ENCODE results near the gene GCLC.
"Not testable (repeated sequence)": the region's sequence is repeated elsewhere in the genome, so short reads cannot be mapped to it uniquely, and the experiment has no call there.

GCLC gene

DNA sequence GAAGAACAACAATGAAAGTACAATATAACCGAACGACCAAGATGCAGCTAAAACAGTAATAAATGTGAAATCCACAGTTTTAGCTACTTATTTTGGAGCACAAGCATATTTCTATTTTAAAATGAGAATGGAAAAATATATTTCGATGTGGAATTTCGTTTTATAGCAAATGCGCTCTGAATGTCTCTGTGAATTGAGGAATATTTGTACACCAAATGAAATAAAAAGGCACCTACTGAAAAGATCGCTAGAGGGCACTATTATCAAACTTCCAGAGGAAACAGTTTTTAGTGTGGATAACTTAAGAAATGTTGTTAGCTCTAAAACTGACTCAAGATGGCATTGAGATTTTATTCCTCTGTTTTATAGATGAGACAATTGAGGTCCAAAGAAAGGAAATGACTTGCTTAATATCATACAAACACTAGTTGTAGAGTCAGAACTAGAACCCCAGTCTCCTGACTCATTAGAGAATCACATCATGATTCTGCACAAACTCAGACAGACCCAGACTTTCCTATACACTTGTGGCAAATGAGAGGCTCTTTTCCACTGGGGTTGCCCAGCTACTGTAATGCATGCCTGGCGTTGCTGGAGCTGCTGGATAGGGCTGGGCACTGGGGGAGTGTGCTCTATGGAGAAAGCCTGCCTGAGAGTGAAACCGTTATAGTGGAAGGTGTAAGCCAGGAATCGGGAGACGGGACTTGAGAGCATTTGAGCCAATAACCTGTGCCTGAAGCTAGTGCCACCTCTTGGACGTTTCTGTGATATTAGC, 51.9 kb downstream of the GCLC start:
- DNase-seq (ENCODE audit: low read depth in 2 of 2), result peak; percentile 14 to 36

DNA sequence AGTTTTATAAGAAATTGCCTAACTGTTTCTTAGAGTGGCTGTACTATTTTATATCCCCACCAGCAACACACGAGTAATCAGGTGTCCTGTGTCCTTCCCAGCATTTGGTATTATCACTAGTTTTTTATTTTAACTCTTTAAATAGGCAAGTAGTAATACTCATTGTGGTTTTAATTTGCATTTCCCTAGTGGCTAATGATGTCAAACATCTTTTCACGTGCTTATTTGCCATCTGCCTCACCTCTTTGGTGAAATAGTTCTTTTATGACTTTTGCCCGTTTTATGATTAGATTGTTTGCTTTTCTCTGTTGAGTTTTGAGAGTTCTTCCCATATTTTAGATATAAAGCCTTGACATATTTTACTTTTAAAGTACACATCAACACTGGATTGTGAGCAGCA, 57.8 kb downstream of the GCLC start:
- no peak for DNase-seq (ENCODE audit: low read depth in 2 of 2)

DNA sequence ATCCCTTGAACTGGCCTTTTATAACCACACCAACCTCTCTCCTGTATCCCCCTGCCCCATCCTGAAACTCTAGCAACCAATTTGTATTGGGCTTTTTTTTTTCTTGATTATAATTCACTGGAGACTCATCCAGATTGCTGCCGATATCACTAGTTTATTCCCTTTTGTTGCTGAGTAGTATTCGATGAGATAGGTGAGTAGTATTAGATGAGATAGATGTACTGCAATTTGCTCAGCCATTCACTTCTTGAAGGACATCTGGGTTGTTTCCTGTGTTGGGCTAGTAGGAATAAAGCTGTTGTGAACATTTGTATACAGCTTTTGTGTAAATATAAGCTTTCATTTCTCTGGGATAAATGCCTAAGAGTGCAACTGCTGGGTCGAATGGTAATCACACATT, 58.2 kb downstream of the GCLC start:
- DNase-seq (ENCODE audit: low read depth in 2 of 2), result no peak

DNA sequence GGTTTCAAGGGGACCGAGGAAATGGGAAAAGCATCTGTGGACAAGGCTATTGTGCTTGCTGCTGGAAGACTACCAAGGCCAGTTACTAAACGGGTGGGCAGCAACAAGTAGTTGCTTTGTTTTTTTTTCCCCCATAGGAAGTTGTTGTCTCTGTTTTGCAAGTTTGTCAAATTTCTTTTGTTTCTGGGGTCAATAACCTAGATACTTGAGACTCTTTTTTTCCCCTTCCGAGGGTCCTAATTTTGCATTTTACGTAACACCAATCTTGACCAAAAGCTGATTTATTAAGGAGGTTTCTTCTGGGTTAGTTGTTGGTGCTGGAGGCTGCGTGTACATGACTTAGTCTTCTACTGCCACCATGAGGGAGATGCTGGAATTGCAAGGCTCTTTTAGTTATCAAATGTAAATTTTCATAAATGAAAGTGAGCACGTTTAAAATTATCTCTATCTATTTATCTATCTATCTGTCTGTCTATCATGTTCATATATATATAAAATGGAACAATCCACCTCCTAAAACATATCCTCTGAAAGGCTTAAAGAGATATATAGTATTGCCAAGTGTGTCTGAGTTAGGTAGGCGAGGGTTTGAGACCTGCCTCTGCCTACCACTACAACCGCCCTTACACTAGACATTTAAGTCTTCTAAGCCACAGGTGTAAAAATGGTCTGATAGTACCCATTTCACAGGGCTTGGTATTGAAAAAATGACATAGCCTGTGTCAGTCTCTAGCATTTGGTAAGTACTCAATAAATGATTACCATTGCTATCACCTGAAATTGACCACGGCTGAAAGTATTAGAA, 60.2 kb downstream of the GCLC start:
- DNase-seq (ENCODE audit: low read depth in 2 of 2), result no peak

DNA sequence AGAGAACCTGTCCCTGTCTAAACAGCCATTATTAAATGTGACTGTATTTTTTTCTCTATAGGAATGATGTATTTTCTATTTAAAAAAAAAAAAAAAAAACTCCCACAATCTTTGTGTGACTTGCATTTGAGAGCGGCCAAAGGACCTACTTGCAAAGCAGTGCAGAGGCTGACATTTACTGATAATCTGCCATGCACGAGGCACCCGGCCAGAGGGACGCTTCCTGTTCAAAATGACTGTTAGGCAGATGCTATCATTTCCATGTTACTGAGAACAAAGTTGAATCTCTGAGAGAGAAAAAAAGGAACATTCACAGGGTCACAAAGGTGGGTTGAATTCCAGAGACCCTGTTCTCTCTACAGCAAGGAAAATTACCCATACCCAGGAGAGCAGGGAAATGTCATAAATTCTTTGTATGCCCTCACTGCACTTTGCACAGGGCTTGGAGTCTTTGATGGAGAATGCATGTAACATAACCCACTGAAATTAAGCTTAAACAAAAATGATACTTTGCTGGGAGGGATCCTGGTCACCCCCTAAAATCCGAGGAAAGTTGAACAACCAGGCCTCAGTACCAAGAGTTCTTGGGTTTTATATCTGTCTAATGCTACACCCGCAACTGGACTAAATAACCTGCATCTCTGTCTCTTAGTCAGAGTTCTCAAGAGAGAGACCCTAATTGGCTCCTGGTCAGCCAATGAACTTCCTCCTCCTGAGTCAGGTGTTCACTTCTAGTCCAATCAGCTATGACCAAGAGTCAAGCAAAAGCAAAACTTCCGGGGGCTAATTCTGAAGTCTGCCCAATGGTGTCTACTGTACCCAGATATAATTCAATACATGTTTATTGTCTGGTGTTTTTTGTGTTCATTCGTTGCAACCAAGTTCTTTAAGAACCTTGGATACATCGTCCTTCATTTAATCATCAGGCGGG, 61.2 kb downstream of the GCLC start:
- DNase-seq (ENCODE audit: low read depth in 2 of 2), result no peak

DNA sequence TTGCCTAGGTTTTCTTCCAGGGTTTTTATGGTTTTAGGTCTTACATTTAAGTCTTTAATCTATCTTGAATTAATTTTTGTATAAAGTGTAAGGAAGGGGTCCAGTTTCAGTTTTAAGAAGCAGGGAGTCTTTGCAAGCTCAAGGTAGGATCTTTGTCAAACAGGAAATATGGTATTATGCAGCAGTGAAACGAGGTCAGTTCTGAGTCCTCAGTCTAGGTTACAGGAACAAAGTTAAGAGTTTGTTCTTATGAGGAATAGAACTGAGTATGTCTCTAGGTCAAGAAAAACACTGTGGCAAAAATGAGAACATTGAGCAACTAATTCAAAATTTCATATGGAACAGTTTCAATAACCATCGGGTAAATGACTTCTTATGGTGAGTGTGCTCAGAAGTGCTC, 63.6 kb downstream of the GCLC start:
- DNase-seq (ENCODE audit: low read depth in 2 of 2), result no peak

DNA sequence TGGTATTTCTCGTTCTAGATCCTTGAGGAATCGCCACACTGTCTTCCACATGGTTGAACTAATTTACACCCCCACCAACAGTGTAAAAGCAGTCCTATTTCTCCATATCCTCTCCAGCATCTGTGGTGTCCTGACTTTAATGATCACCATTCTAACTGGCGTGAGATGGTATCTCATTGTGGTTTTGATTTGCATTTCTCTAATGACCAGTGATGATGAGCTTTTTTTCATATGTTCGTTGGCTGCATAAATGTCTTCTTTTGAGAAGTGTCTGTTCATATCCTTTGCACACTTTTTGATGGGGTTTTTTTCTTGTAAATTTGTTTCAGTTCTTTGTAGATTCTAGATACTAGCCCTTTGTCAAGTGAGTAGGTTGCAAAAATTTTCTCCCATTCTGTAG, 64.1 kb downstream of the GCLC start:
- DNase-seq (ENCODE audit: low read depth in 2 of 2), result not testable (repeated sequence)

DNA sequence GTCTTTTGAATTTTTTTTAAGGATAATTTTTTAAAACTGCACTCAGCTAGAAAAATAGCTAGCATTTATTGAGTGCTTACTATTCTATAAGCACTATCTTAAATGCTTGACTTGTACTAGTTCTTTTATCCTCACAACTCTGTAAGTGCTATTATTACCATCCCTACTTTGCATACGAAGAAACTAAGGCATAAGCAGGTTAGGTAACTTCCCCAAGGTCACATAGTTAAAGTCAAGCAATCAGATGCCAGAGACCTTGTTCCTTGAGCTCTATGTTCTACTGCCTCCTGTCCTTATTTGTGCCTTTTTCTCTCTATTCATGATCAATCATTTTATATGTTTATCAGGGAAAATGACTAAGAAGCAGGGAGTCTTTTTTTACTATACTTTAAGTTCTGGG, 65.0 kb downstream of the GCLC start:
- DNase-seq (ENCODE audit: low read depth in 2 of 2), result no peak

DNA sequence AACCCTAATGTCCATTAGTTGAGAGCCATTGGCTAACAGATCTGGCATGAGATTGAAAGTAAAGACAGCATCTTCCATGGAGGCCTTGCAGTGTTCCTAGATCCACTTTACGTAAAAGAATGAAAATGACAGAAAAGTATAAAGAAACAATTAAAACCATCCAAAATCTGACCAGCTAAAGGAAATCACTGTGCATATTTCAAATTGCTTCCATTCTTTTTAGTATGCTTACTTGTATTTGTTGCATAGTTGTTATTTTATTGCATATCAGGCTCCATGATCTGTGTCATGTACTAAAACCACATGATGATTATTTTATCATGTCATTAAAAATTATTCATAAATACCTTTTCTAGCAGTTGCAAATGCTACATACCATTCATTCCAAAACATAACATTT, 67.9 kb downstream of the GCLC start:
- no peak for DNase-seq (ENCODE audit: low read depth in 2 of 2)

DNA sequence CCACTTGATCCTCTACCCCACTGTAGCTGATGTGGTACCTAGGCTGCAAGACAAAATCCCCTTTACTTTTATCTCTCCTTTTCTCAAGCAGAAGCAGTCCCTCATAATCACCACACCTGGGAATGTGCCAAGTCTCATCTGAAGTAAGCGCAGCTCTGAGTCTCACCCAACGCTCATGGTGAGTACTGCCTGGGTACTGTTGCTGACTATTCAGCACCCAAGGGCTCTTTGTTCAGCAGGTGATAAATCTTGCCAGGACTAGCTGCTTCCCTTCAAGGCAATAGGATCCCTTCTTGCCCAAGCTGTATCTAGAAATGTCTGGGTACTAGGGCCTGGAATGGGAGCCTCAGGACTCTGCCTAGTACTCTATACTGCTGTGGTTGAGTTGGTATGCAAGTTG, 70.9 kb downstream of the GCLC start:
- DNase-seq (ENCODE audit: low read depth in 2 of 2), result no peak

DNA sequence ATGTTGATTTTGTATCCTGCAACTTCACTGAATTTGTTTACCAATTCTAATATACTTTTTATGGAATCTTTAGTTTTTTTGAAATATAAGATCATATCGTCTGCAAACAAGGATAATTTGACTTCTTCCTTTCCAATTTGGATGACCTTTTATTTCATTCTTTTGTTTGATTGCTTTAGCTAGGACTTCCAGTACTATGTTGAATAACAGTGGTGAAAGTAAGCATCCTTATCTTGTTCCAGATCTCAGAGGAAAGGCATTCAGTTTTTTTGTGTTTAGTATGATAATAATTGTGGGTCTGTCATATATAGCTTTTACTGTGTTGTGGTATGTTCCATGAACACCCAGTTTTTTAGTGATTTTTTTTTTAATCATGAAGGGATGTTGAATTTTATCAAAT, 75.7 kb downstream of the GCLC start:
- no peak for DNase-seq (ENCODE audit: low read depth in 2 of 2)

DNA sequence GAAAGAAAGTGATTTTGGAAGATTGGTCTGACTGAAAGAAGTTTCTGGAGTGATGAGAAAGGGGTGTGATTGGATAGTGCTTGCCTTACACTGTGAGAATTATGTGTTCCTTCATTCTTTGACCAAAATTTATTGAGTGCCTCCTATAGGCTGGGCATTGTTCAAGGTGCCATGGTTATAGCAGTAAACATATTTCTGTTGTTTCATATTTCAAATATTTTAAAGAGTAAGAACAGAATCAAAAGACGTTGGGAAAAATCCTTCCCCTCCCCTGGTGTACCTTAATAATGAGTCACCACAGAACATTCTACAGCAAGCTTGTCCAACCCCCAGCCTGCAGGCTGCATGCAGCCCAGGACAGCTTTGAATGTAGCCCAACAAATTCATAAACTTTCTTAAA, 78.6 kb downstream of the GCLC start:
- no peak for DNase-seq (ENCODE audit: low read depth in 2 of 2)

DNA sequence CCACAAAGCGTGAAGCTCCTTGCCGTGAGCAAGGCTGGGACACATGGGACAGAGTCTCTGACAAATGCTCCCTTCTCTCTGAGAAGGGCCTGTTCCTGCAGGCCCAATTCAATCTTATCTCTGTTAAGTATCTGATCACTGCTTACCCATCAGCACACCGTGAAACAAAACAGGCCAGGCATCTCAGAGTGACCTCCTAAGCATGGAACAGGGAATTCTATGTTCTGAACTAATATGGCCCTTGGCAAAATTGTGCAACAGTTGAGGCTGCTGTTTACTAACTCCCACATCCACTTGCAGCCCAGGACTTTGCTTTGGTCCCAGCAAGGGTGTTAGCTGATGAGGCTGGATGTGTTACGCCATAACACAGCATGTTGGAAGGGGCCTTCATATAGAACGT, 79.2 kb downstream of the GCLC start:
- DNase-seq (ENCODE audit: low read depth in 2 of 2), result no peak

DNA sequence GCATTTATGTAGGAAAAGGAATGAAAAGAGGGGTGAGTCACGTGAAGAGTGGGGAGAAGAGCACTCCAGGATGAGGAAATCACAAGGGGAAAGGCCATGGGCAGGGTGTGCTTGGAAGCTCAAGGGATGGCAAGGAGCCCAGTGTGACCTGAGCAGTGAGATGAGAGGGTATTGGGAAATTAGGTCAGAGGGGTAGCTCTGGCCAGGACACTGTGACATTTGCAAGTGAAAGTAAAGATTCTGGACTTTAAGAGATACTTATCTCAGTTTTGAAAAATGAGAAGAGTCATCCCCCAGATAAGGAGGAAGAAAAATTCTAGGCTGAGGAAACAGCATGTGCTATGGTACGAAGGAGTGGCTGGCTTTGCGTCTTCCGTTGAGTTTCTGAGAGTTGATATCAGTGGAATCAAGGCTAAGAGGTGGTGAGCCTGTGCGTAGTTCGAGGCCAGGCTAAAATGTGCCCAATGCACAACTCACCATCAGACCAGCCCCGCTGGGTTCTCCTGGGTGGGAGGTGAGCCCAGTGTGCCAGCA, 79.9 kb downstream of the GCLC start:
- DNase-seq (ENCODE audit: low read depth in 2 of 2), result no peak

DNA sequence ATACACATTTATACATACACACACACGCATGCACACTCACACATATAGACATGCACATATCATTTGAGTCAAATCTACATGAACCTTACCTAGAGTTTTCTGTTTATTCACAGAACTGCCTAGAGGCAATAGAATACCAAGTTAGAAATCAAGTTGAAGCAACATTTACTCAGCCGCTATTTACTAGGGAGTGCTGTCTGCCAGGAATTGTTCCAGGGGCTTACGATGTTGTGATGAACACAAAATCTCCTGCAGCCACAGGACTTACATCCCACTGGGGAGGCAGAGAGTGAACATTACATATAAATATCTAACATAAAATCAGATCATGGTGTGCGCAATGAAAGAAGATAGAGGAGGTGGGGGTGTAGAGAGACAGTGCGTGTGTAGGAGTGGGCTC, 80.4 kb downstream of the GCLC start:
- no peak for DNase-seq (ENCODE audit: low read depth in 2 of 2)

DNA sequence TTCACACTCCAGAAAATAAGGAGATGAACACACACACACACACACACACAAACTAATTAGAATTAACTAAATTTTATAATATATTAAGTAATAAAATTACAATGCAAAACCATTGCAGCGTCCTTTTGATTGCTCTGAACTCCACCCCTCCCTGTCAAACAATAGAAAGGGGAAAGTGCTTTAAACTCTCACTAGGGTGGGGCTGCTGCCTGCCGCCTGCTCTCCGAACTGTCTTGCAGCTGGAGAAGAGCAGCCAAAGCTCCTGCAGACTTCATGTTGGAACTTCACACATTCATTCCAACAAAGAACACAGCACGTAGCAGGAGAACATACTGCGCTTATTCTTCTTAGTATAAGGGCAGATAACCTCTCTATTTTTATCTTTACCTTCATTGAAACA, 83.2 kb downstream of the GCLC start:
- DNase-seq (ENCODE audit: low read depth in 2 of 2), result no peak

DNA sequence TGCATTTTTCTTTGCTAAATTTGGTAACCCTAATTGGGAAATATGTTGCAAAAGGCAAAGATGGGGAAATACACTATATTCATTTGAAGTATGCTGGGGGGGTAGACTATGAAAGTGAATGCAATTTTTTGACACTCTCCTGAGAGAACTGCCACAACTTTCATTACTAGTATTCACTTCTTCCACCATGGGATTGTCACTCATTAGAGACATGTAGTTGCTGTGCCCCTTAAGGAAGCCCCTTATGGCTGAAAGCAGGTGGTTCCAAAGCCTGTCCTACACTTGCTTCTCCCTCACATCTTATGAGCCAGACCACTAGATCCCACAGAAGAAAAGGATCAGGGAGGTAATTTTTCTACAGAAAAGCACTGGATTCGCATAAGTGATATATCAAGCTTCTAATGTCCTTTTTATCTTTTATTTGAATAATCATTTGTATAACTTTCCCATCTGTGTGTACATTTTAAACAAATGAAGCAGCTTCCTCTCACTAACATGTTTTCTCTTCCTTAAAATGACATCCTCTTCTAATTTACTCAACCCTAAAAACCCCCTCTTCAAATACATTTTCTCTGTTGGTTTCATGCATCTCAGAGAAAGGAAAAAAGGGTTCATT, 83.8 kb downstream of the GCLC start:
- DNase-seq (ENCODE audit: low read depth in 2 of 2), result no peak

DNA sequence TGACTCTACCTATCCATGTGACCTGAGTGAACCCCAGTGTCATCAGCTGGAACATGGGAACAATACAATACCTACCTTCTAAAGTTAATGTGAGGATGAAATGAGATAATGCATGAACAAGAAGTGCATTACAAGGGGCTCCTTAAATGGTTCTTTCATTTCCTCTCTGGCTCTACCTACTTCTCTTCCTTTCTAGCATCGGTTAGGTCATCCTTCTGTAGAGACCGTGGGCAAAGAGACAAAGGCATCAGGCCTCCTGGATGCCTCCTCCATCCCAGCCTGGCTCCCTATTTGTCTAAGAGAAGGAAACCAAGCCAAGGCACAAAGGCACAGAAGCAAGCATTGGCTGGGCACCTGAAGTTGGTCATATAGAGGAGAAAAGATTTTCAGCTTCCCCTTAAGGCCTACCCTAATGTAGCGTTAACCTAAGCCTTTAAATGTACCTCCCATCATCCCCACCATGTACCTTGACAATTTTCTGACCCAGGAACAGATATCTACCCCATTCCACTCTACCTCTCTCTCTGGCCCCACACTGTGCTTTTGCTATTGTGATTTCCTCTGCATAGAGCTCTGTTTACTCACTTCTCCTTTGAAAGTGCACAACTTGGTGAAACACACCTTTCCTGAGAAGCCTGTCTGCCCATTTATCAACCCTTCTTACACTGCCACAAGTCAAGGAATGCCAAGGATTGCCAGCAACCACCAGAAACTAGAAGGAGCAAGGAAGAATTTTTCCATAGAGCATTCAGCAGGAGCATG, 86.6 kb downstream of the GCLC start:
- DNase-seq (ENCODE audit: low read depth in 2 of 2), result no peak

DNA sequence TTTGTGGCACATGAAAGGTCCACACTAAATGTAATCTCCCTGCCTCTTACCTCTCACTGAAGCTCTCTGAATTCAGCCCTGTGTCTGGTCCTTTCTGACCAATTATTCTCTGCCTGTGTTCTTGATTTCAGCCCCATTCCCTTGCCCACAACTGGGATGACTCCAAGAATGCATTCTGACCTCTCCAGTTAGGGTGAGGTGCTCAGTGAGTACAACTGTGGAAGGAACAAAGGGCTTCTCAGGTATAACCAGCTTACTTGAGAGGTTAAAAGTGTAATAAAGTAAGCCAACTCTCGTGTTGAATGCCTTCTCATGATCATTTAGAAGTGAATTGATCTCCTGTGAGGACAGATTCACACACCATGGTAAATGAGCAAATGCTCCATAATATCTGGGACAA, 88.1 kb downstream of the GCLC start:
- no peak for DNase-seq (ENCODE audit: low read depth in 2 of 2)

DNA sequence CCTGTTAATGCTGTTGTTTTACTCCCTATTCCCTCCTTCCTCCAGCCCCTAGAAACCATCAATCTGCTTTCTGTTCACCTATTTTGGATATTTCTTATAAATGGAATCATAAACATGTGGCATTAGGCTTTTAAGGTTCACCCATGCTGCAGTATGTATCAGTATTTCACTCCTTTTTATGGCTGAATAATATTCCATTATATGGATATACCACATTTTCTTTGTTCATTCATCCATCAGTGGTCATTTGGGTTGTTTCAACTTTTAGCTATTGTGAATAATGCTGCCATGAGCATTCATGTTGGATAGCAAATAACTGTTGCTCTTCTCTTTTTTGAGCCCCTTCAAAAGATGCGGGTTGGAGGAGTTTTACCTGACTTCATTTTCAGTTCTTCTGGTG, 89.2 kb downstream of the GCLC start:
- no peak for DNase-seq (ENCODE audit: low read depth in 2 of 2)

DNA sequence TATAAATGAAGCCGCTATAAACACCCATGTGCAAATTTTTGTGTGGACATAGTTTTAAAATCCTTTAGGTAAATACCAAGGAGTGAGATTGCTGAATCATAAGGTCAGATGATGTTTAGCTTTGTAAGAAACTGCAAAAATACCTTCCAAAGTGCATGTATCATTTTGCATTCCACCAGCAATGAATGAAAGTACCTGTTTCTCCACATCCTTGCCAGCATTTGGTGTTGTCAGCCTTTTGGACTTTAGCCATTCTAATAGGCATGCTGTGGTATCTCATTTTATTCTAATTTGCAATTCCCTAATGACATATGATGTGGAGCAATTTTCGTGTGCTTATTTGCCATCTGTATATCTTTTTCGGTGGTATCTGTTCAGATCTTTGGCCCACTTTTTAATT, 93.7 kb downstream of the GCLC start:
- DNase-seq (ENCODE audit: low read depth in 2 of 2), result no peak

Measured in stimulated activated CD8-positive, alpha-beta memory T cell treated with anti-CD3 and anti-CD28 coated beads, Interleukin-15, amount 100 ng/mL, for 48 hours (primary cell).